ENCODE results near the gene LCE2D. TPM values are rescaled to one million over a fixed set of nuclear protein-coding genes. Genes with fewer than 3 reads are reported as not detected.
A peak's percentile ranks its signal among the peaks of the same experiment; 100 is the strongest.
"Not testable (repeated sequence)": the region's sequence is repeated elsewhere in the genome, so short reads cannot be mapped to it uniquely, and the experiment has no call there.

Gene LCE2D
- polyA plus RNA-seq, 1 experiment: not detected

DNA sequence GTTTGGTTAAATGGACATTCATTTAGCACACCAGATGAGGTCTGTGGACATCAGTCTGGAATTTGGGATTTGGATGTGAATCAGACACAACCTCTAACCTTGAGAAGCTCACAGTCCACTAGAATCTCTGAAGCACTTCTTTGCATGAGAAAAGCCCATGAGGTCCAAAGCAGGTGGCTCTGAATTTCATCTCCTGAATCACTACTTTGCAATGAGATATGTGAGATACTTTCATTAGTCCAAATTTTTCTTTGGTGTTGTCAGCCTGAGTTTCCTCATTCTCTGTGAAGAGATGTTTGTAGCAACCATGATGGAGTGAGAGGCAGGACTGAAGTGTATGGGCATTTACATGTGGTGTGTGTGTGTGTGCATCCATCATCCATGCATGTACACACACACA, 16.5 kb upstream of the LCE2D start:
- POLR2A ChIA-PET: no interaction called here
- H3K36me3 ChIP-seq (ENCODE audit: control insufficient read depth, insufficient read depth, low read length): no peaks in the 10 kb centered on the region
- H3K27me3 ChIP-seq (ENCODE audit: control insufficient read depth, insufficient read depth, low read length): no peaks in the 10 kb centered on the region
- CTCF ChIA-PET: no interaction called here
- no peak for DNase-seq (ENCODE audit: low read depth)
- H3K4me3 ChIP-seq (ENCODE audit: low read depth, low read length): no peak overlapping the region
- TF ChIP-seq, protein P1, sequence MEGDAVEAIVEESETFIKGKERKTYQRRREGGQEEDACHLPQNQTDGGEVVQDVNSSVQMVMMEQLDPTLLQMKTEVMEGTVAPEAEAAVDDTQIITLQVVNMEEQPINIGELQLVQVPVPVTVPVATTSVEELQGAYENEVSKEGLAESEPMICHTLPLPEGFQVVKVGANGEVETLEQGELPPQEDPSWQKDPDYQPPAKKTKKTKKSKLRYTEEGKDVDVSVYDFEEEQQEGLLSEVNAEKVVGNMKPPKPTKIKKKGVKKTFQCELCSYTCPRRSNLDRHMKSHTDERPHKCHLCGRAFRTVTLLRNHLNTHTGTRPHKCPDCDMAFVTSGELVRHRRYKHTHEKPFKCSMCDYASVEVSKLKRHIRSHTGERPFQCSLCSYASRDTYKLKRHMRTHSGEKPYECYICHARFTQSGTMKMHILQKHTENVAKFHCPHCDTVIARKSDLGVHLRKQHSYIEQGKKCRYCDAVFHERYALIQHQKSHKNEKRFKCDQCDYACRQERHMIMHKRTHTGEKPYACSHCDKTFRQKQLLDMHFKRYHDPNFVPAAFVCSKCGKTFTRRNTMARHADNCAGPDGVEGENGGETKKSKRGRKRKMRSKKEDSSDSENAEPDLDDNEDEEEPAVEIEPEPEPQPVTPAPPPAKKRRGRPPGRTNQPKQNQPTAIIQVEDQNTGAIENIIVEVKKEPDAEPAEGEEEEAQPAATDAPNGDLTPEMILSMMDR (IDR thresholded peaks at IDR 0.05; ENCODE audit: insufficient read depth, low read depth, low read length): no peak

DNA sequence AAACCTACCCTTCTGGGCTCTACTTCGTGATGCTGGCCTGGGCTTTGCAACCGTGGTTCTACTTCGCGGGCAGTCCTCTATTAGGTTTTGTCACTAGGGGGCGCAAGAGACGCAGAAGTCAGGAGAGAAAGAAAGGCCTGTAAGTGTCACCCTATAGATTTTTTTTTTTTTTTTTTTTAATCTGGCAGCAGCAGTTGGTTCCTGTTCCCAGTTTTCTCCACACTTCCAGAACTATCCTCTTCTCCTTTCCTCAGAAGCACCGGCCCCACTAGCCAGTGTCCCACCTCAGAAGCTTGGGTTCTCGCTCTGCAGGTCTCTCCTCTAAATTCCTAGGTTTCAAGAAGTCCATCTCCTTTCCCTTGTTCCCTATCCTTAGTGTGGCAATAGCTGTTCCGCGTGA, 9.1 kb upstream of the LCE2D start:
- no peak for DNase-seq (ENCODE audit: low read depth)
- Histone ChIP-seq H3K36me3 (ENCODE audit: control insufficient read depth, insufficient read depth, low read length) (no peaks in the 10 kb centered on the region), H3K4me3 (ENCODE audit: low read depth, low read length) (no peak overlapping the region), H3K27me3 (ENCODE audit: control insufficient read depth, insufficient read depth, low read length) (no peaks in the 10 kb centered on the region)
- TF ChIP-seq, protein P1 (IDR thresholded peaks at IDR 0.05; ENCODE audit: insufficient read depth, low read depth, low read length): peak; percentile 77
- ChIA-PET CTCF (interaction anchor here (0.5 to 3.5 kb wide), 17 partner anchors 9 to 458 kb away, joined by 3 to 25 read pairs (median 4); partner anchors contain the start of genes LCE1D and LCE2D), POLR2A (no interaction called here)

DNA sequence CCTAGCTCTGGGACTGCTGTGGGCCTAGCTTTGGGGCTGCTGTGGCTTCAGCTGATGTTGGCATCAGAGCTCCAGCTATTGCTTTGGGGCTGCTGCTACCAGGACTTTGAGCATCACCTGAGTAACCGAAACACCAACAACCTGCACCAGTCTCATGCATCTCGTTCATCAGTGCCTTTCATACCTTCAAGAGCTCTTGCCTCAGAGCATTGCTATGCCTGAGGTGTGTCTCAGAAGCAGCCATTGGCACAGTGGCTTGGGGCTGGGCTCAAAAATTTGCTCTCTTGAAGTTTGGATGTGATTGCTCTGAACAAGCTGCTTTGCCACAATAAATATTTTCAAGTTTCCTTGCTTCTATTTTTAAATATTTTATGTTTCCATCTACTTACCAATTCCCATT, 6.7 kb upstream of the LCE2D start:
- no peak overlapping the region for H3K4me3 ChIP-seq (ENCODE audit: low read depth, low read length)
- ChIA-PET POLR2A (no interaction called here), CTCF (interaction anchor here (0.6 to 3.2 kb wide), 2 partner anchors 168 to 270 kb away, joined by 4 to 25 read pairs; no protein-coding TSS in a partner anchor)
- DNase-seq (ENCODE audit: low read depth): no peak
- TF ChIP-seq, protein P1 (IDR thresholded peaks at IDR 0.05; ENCODE audit: insufficient read depth, low read depth, low read length): no peak
- no peaks in the 10 kb centered on the region for H3K36me3 ChIP-seq (ENCODE audit: control insufficient read depth, insufficient read depth, low read length)
- no peaks in the 10 kb centered on the region for H3K27me3 ChIP-seq (ENCODE audit: control insufficient read depth, insufficient read depth, low read length)

DNA sequence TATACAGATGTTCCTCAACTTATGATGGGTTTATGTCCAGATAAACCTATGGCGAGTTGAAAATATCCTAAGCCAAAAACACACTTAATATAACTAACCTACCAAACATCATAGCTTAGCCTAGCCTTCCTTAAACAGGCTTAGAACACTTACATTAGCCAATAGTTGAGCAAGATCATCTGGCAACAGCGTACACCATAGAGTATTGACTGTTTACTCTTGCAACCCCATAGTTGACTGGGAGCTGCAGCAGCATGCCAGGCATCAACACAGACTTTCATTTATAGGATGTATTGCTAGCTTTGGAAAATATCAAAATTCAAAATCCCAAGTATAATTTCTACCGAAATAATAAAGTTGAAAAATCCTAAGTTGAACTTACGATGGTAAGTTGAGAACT, 5.5 kb upstream of the LCE2D start:
- H3K27me3 ChIP-seq (ENCODE audit: control insufficient read depth, insufficient read depth, low read length): no peaks in the 10 kb centered on the region
- CTCF ChIA-PET: interaction anchor here (1.0 kb wide), 1 partner anchor 268 kb away, joined by 4 read pairs; no protein-coding TSS in a partner anchor
- POLR2A ChIA-PET: no interaction called here
- H3K4me3 ChIP-seq (ENCODE audit: low read depth, low read length): no peak overlapping the region
- TF ChIP-seq, protein P1 (IDR thresholded peaks at IDR 0.05; ENCODE audit: insufficient read depth, low read depth, low read length): no peak
- DNase-seq (ENCODE audit: low read depth): no peak
- no peaks in the 10 kb centered on the region for H3K36me3 ChIP-seq (ENCODE audit: control insufficient read depth, insufficient read depth, low read length)

DNA sequence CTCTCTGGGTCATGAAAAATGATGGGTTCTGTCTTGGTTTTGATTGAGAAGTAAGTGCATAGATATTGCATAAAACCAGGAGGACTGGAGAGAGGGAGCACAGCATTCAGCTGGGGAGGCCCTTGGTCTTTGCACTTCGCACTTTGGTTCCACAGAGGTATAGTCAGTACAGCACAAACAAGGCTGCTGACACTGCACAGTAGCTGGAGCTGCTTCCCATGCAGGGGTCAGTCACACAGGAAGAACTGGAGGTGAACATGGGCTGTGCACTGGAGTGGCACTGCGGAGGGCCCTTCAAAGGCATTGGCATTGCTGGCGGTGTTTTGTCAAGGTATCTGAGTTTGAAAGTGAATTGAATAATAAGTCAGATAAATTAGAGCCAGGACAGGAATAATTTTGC, 4.5 kb upstream of the LCE2D start:
- ChIA-PET CTCF (interaction anchor here (1.0 kb wide), 2 partner anchors 10 to 267 kb away, joined by 3 to 4 read pairs; no protein-coding TSS in a partner anchor), POLR2A (no interaction called here)
- H3K4me3 ChIP-seq (ENCODE audit: low read depth, low read length): no peak overlapping the region
- DNase-seq (ENCODE audit: low read depth): no peak
- no peaks in the 10 kb centered on the region for H3K27me3 ChIP-seq (ENCODE audit: control insufficient read depth, insufficient read depth, low read length)
- TF ChIP-seq, protein P1 (IDR thresholded peaks at IDR 0.05; ENCODE audit: insufficient read depth, low read depth, low read length): no peak
- H3K36me3 ChIP-seq (ENCODE audit: control insufficient read depth, insufficient read depth, low read length): no peaks in the 10 kb centered on the region

DNA sequence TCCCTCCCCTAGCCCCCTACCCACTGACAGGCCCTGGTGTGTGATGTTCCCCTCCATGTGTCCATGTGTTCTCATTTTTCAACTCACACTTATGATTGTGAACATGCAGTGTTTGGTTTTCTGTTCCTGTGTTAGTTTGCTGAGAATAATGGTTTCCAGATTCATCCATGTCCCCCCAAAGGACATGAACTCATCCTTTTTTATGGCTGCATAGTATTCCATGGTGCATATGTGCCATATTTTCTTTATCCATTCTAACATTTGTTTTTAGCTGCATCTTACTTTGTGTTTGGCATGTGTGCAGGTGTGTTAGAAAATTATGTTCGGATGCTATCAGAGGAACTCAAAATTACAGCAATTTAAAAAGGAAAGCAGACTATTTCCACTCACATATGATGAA, 3.0 kb downstream of the LCE2D start:
- H3K36me3 ChIP-seq (ENCODE audit: control insufficient read depth, insufficient read depth, low read length); DNase-seq (ENCODE audit: low read depth); H3K4me3 ChIP-seq (ENCODE audit: low read depth, low read length); H3K27me3 ChIP-seq (ENCODE audit: control insufficient read depth, insufficient read depth, low read length); POLR2A ChIA-PET: not testable (repeated sequence)
- CTCF ChIA-PET: interaction anchor here (4.7 kb wide), 1 partner anchor 12 kb away, joined by 23 read pairs; no protein-coding TSS in a partner anchor
